Heart left ventricle (tissue), 16 donors: ENCODE measurements around the gene RBM47. TPM values are rescaled to one million over a fixed set of nuclear protein-coding genes. Genes with fewer than 3 reads are reported as not detected.

Experiments
- ATAC-seq, 4 donors: fragments of 200-7000 bp; cut with Tn5 transposase; one replicate each; pipeline ENCODE4 v1.9.1; 2020 to 2022; ENCODE audit warnings: moderate library complexity in 4 of 4, mild to moderate bottlenecking in 3 of 4, moderate number of reproducible peaks in 1 of 4
- DNase-seq, 5 donors: peaks; one replicate each; pipeline ENCODE4 v3.0.0-alpha.2; 2020
- H3K27ac ChIP-seq, 12 donors: fragments of 200-600 bp; sonication (generic) in 4 of 12; one replicate each; pipeline versions ENCODE4 v1.5.0 to v1.8.0; 2016 to 2022; ENCODE audit warnings: mild to moderate bottlenecking in 2 of 12
- H3K27me3 ChIP-seq, 9 donors: fragments of 200-600 bp; sonication (generic) in 2 of 9; one replicate each; pipeline versions ENCODE4 v1.5.1 to v1.8.0; 2016 to 2022; ENCODE audit warnings: mild to moderate bottlenecking in 3 of 9
- H3K36me3 ChIP-seq, 9 donors: fragments of 200-600 bp; sonication (generic) in 2 of 9; one replicate each; pipeline versions ENCODE4 v1.5.0 to v1.8.0; 2018 to 2022; ENCODE audit warnings: mild to moderate bottlenecking in 2 of 9
- H3K4me1 ChIP-seq, 12 donors: fragments of 200-600 bp; sonication (generic) in 4 of 12; one replicate each; pipeline versions ENCODE4 v1.5.0 to v1.8.0; 2016 to 2022; ENCODE audit warnings: mild to moderate bottlenecking in 3 of 12
- H3K4me3 ChIP-seq, 12 donors: fragments of 200-600 bp; sonication (generic) in 4 of 12; one replicate each; pipeline versions ENCODE4 v1.5.0 to v1.8.0; 2017 to 2022; ENCODE audit warnings: mild to moderate bottlenecking in 9 of 12, moderate library complexity in 4 of 12
- H3K9me3 ChIP-seq, 12 donors: fragments of 200-600 bp; sonication (generic) in 4 of 12; one replicate each; pipeline versions ENCODE4 v1.5.0 to v1.8.0; 2016 to 2022; ENCODE audit warnings: mild to moderate bottlenecking in 1 of 12
- POLR2A ChIP-seq, 2 donors: fragments of 450-650 bp; IDR thresholded peaks; one replicate each; pipeline ENCODE4 v1.6.1; 2017; ENCODE audit warnings: antibody characterized with exemption in 2 of 2, mild to moderate bottlenecking in 2 of 2, moderate library complexity in 2 of 2
- WGBS, 4 donors: extraction: QIAGEN DNeasy Blood & Tissue Kit in 2 of 4; methylation state at CpG; one replicate each; pipeline versions ENCODE4 v1.1.5 to v1.1.7; 2013 to 2018; 5-methylcytosine and 5-hydroxymethylcytosine counted together
- intact Hi-C, 10 donors: fragments of 100-400 bp; cut with DNase I; formaldehyde crosslinking; loops; one replicate each; pipeline versions ENCODE4 v1.11.1 to v1.14.2; 2022
- polyA plus RNA-seq, 2 donors: library from polyadenylated mRNA; stranded (reverse); fragments of 200-250 nt; gene quantifications; one replicate each; pipeline ENCODE4 v1.2.3, GENCODE V29; 2013
- total RNA-seq, 9 donors: library from RNA; depleted of rRNA in 2 of 9; stranded (reverse); fragments of >200 nt in 2 of 9; fragmentation: NEBNext Ultra II Directional in 3 of 9; extraction: Animal tissue kit (Norgen Biotek cat#: 25700) in 3 of 9; gene quantifications; one replicate each; pipeline versions ENCODE4 v1.1.0 to v1.2.4, GENCODE V29; 2016 to 2023
- TF ChIP-seq, protein P1 (sequence below), 12 donors: fragments of 200-600 bp; sonication (generic) in 4 of 12; IDR thresholded peaks; one replicate each; pipeline versions ENCODE4 v1.5.0 to v1.8.0; 2018 to 2022; ENCODE audit warnings: antibody characterized with exemption in 12 of 12, mild to moderate bottlenecking in 5 of 12
- donor health status: ischemic (EF 13 %, LVEDD 7.1; RV severe dilation, severe dysfunction).
- donor health status: healthy with polysubstance abuse.
- donor health status: DM: no; HTN: yes; CAD: no.
- donor health status: DM: no; HTN: no; CAD: no.
- donor health status: ischemic (EF 25% LVEDD 6.9; RV normal size, moderate dysfunction).
- donor health status: ischemic (EF 25% LVEDD 5.7; RV mildly dilated, moderate dysfunction).
- donor health status: healthy.
- donor health status: DM: yes; HTN: yes; CAD: no.
- donor health status: ischemic (EF 35%, LVEDD 5.7; RV mildly dilated, moderate dysfunction).
- donor health status: nonischemic (EF 11% LVEDD 7.7; RV severe dilation, severe dysfunction).
- donor health status: DM: yes; HTN: yes; CAD: no.
- donor health status: PGD.
- donor health status: ischemic (EF 29% LVEDD 5.4; RV normal size, mild dysfunction).
- donor health status: nonischemic (EF 23%, LVEDD 6.1; RV moderate dilation, normal function).

The RBM47 gene
- total and polyA plus RNA-seq, 11 donors, result 0.50 to 29.9 (median 3.5) TPM

DNA sequence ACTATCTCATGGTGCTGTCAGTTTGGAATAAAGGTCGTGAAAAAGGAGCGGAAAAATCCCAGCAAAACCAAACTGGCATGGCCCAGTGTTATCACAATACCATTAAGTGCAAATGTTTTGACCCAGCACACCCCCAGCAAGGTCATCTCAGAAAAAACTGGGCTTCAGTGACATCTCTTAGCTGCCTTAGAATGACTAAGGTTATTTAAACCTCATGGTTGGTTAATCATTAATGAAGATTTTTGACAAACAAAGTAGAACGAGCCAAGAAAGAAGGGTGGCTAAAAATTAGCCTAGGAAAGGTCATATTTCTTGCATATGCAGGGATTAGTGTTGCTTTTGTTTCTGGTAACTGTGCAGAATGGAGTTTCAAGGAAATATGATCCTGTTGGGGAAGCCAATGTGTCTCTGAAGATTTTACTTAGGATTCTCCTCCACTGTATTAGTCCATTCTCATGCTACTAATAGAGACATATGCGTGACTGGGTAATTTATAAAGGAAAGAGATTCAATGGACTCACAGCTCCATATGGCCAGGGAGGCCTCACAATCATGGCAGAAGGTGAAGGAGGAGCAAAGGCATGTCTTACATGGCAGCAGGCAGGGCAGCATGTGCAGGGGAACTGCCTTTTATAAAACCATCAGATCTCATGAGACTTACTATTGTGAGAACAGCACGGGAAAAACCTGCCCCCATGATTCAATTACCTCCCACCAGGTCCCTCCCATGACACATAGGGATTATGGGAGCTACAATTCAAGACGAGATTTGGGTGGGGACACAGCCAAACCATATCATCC, 211.0 kb downstream of the RBM47 start:
- no peak overlapping the region for H3K27ac ChIP-seq
- DNase-seq (no peak), ATAC-seq (no peak)
- intact Hi-C loops, result no loop called here
- 67 to 80% (median 72%) methylated on average over 6 of the region's 6 CpGs for WGBS, 4 donors
- no peak overlapping the region for H3K4me3 ChIP-seq
- no peaks in the 10 kb centered on the region for H3K9me3 ChIP-seq
- H3K27me3 ChIP-seq, result no peaks in the 10 kb centered on the region
- H3K36me3 ChIP-seq, result no peaks in the 10 kb centered on the region
- H3K4me1 ChIP-seq, result no peaks in the 10 kb centered on the region
- TF ChIP-seq, protein P1, sequence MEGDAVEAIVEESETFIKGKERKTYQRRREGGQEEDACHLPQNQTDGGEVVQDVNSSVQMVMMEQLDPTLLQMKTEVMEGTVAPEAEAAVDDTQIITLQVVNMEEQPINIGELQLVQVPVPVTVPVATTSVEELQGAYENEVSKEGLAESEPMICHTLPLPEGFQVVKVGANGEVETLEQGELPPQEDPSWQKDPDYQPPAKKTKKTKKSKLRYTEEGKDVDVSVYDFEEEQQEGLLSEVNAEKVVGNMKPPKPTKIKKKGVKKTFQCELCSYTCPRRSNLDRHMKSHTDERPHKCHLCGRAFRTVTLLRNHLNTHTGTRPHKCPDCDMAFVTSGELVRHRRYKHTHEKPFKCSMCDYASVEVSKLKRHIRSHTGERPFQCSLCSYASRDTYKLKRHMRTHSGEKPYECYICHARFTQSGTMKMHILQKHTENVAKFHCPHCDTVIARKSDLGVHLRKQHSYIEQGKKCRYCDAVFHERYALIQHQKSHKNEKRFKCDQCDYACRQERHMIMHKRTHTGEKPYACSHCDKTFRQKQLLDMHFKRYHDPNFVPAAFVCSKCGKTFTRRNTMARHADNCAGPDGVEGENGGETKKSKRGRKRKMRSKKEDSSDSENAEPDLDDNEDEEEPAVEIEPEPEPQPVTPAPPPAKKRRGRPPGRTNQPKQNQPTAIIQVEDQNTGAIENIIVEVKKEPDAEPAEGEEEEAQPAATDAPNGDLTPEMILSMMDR (IDR thresholded peaks at IDR 0.05), result no peak
- no peak for TF ChIP-seq POLR2A (IDR thresholded peaks at IDR 0.05)

- ATAC-seq, result no peak
Measured at GRCh38 chr4:40417941-40418340, 211.7 kb downstream of the RBM47 start.

GRCh38 chr4:40414673-40415072, 215.0 kb downstream of the RBM47 start:
- TF ChIP-seq POLR2A (IDR thresholded peaks at IDR 0.05), result no peak
- TF ChIP-seq, protein P1 (IDR thresholded peaks at IDR 0.05), result no peak
- Histone ChIP-seq H3K27ac (no peak overlapping the region), H3K4me1 (no peaks in the 10 kb centered on the region), H3K9me3 (no peaks in the 10 kb centered on the region), H3K36me3 (no peaks in the 10 kb centered on the region), H3K4me3 (no peak overlapping the region), H3K27me3 (peaks cover 0 to 6% (median 0%) of the 10 kb centered on the region in 9 donors)
- ATAC-seq, result no peak
- intact Hi-C loops, result no loop called here
- no peak for DNase-seq
- 60 to 90% (median 76%) methylated on average over 3 of the region's 3 CpGs for WGBS, 4 donors

More at GRCh38 chr4:40417941-40418340, 211.7 kb downstream of the RBM47 start:
- no peak overlapping the region for H3K4me3 ChIP-seq
- 72 to 95% (median 94%) methylated on average over 5 of the region's 5 CpGs for WGBS, 4 donors
- no peak for DNase-seq
- no peaks in the 10 kb centered on the region for H3K9me3 ChIP-seq
- no peaks in the 10 kb centered on the region for H3K4me1 ChIP-seq
- no peak for TF ChIP-seq POLR2A (IDR thresholded peaks at IDR 0.05)
- TF ChIP-seq, protein P1 (IDR thresholded peaks at IDR 0.05), result no peak
- no peaks in the 10 kb centered on the region for H3K27me3 ChIP-seq
- intact Hi-C loops, result no loop called here
- H3K27ac ChIP-seq, result no peak overlapping the region
- H3K36me3 ChIP-seq, result no peaks in the 10 kb centered on the region

GRCh38 chr4:40412866-40413795, 216.5 kb downstream of the RBM47 start:
- Histone ChIP-seq H3K36me3 (no peaks in the 10 kb centered on the region), H3K4me1 (no peaks in the 10 kb centered on the region), H3K27me3 (peaks cover 0 to 6% (median 0%) of the 10 kb centered on the region in 9 donors), H3K27ac (no peak overlapping the region), H3K4me3 (no peak overlapping the region), H3K9me3 (no peaks in the 10 kb centered on the region)
- no peak for DNase-seq
- intact Hi-C loops, result no loop called here
- 66 to 91% (median 74%) methylated on average over 10 of the region's 10 CpGs for WGBS, 4 donors
- TF ChIP-seq, protein P1 (IDR thresholded peaks at IDR 0.05), result no peak
- no peak for TF ChIP-seq POLR2A (IDR thresholded peaks at IDR 0.05)
- ATAC-seq, result no peak
